ENCODE data around the gene NAXD.
"Not testable (repeated sequence)": the region's sequence is repeated elsewhere in the genome, so short reads cannot be mapped to it uniquely, and the experiment has no call there.

NAXD gene

DNA sequence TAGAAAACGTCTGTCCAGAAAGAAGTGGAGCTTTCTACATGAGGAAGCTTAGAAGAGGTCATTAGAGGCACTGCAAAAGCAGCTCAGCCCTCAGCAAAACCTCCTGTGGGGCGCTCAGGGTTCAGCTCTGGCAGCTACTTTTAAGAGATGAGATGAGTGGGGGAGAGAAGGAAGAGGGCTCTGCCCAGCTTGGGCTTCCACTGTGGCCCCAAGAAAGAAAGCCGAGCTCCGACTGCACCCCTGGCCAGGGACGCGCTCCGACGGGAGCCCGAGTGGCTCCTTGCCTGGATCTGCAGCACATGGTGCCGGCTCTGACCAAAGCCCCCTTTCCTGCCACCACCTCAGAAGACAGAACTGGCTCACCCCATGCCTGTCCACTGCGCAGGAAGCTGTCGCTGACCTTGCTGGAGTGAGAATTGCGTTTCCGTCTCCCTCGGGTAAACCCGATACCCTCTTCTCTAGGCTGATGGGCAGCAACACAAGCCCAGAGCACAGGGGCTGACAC, 36.4 kb downstream of the NAXD start:
- DNase-seq = no peak
- H3K4me3 ChIP-seq (ENCODE audit: low read depth, low read length) = no peak overlapping the region
- no peaks in the 10 kb centered on the region for H3K9me3 ChIP-seq
- TF ChIP-seq, protein P1, sequence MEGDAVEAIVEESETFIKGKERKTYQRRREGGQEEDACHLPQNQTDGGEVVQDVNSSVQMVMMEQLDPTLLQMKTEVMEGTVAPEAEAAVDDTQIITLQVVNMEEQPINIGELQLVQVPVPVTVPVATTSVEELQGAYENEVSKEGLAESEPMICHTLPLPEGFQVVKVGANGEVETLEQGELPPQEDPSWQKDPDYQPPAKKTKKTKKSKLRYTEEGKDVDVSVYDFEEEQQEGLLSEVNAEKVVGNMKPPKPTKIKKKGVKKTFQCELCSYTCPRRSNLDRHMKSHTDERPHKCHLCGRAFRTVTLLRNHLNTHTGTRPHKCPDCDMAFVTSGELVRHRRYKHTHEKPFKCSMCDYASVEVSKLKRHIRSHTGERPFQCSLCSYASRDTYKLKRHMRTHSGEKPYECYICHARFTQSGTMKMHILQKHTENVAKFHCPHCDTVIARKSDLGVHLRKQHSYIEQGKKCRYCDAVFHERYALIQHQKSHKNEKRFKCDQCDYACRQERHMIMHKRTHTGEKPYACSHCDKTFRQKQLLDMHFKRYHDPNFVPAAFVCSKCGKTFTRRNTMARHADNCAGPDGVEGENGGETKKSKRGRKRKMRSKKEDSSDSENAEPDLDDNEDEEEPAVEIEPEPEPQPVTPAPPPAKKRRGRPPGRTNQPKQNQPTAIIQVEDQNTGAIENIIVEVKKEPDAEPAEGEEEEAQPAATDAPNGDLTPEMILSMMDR (IDR thresholded peaks at IDR 0.05; ENCODE audit: low read depth, low read length) = no peak
- H3K27me3 ChIP-seq = no peaks in the 10 kb centered on the region
- peaks cover 9% of the 10 kb centered on the region for H3K36me3 ChIP-seq
- no peaks in the 10 kb centered on the region for H3K4me1 ChIP-seq

DNA sequence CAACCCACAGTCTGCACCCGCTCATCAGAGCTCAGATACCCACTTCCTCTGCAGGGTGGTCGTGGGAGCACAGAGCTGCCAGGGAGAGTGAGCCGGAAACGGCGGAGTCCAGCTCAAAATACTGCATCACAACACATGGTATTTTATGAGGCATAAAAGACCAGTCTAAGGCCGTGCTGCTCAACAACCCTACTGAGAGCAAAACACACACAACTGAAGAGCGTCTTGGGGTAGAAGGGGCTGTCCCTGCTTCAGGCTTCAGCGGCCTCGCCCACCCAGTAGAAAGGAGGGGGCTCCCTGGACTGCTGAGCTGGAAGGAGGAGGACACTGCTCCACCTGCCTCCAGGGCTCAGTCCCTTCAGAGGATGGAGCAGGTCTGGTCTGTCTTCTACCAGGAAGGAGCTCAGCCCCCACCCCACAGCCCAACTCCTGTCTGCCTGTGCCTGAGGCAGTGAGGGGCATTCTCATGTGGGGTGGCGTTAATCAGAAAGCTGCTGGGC, 36.9 kb downstream of the NAXD start:
- no peaks in the 10 kb centered on the region for H3K9me3 ChIP-seq
- H3K36me3 ChIP-seq = peaks cover 9% of the 10 kb centered on the region
- DNase-seq = no peak
- no peaks in the 10 kb centered on the region for H3K4me1 ChIP-seq
- TF ChIP-seq, protein P1 (IDR thresholded peaks at IDR 0.05; ENCODE audit: low read depth, low read length) = no peak
- H3K4me3 ChIP-seq (ENCODE audit: low read depth, low read length) = no peak overlapping the region
- no peaks in the 10 kb centered on the region for H3K27me3 ChIP-seq

DNA sequence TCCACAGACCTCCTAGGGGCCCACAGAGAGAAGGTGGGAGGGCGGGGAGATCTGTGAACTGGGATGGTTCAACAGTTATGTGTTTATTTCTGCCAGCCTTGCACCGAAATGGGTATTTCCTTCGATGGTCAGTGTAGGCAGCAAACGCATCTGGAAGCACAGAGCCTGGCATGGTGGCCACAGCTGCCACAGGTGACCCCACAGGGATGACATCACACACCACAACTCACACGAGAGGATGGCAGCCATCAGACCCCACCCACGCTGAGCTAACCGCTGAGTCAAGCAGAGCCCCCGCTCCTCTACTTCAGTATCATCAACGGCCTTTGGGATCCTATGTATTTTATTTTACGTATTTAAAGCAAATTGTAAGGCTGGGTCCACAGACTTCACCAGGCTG, 37.4 kb downstream of the NAXD start:
- H3K27me3 ChIP-seq = no peaks in the 10 kb centered on the region

GRCh38 chr13:110653271-110653670, 37.9 kb downstream of the NAXD start:
- no peaks in the 10 kb centered on the region for H3K9me3 ChIP-seq
- no peak overlapping the region for H3K4me3 ChIP-seq (ENCODE audit: low read depth, low read length)
- H3K36me3 ChIP-seq = peaks cover 9% of the 10 kb centered on the region
- H3K27me3 ChIP-seq = no peaks in the 10 kb centered on the region
- no peak for DNase-seq
- TF ChIP-seq, protein P1 (IDR thresholded peaks at IDR 0.05; ENCODE audit: low read depth, low read length) = no peak
- no peaks in the 10 kb centered on the region for H3K4me1 ChIP-seq

More for the DNA sequence above, 37.4 kb downstream of the NAXD start:
- TF ChIP-seq, protein P1 (IDR thresholded peaks at IDR 0.05; ENCODE audit: low read depth, low read length) = no peak
- no peaks in the 10 kb centered on the region for H3K9me3 ChIP-seq
- H3K36me3 ChIP-seq = peaks cover 9% of the 10 kb centered on the region
- no peak for DNase-seq
- H3K4me1 ChIP-seq = no peaks in the 10 kb centered on the region
- H3K4me3 ChIP-seq (ENCODE audit: low read depth, low read length) = no peak overlapping the region

DNA sequence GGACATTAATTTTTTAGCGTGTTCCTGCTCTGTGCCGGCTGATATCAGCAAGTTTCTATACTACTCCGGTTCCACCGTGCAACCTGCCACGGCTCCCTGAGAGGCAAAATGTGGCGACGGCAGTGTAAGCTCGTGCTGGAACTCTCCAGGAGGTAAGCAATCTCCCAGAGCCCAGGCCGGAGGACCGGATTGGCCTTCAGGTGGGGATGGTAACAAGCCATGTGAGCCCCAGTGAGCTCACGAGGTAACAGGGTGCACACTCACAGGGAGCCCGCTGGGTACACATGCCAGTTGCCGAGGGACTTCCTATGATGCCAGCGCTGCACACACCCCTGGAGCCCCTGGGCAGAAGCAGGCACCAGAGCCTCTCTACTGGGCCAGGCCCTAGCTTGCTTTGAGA, 38.5 kb downstream of the NAXD start:
- Histone ChIP-seq H3K4me1 (no peaks in the 10 kb centered on the region), H3K27me3 (no peaks in the 10 kb centered on the region), H3K4me3 (ENCODE audit: low read depth, low read length) (no peak overlapping the region), H3K9me3 (no peaks in the 10 kb centered on the region), H3K36me3 (peaks cover 9% of the 10 kb centered on the region)
- TF ChIP-seq, protein P1 (IDR thresholded peaks at IDR 0.05; ENCODE audit: low read depth, low read length) = no peak
- no peak for DNase-seq

GRCh38 chr13:110657196-110657595, 41.9 kb downstream of the NAXD start:
- TF ChIP-seq, protein P1 (IDR thresholded peaks at IDR 0.05; ENCODE audit: low read depth, low read length) = no peak
- H3K36me3 ChIP-seq = peaks cover 17% of the 10 kb centered on the region
- H3K9me3 ChIP-seq = no peaks in the 10 kb centered on the region
- no peak overlapping the region for H3K4me3 ChIP-seq (ENCODE audit: low read depth, low read length)
- no peaks in the 10 kb centered on the region for H3K4me1 ChIP-seq
- no peak for DNase-seq
- no peaks in the 10 kb centered on the region for H3K27me3 ChIP-seq

GRCh38 chr13:110658218-110658911, 43.0 kb downstream of the NAXD start:
- H3K9me3 ChIP-seq; H3K27me3 ChIP-seq; H3K4me3 ChIP-seq (ENCODE audit: low read depth, low read length); DNase-seq; H3K4me1 ChIP-seq: not testable (repeated sequence)
- peaks cover 23% of the 10 kb centered on the region for H3K36me3 ChIP-seq

All from BE2C (cell line).